A549 (cell line): Measurements from ENCODE around the gene TMEM87B. TPM values are rescaled to one million over a fixed set of nuclear protein-coding genes. Genes with fewer than 3 reads are reported as not detected.

ENCODE experiments used
- ATAC-seq, 2 experiments: fragments of 200-7000 bp in 1 of 2; fragments of >200 bp in 1 of 2; cut with Nextera tagmentation in 1 of 2; cut with Tn5 transposase in 1 of 2; 3 replicates each; pipeline versions ENCODE4 v1.8.0 to v1.9.1; 2018 to 2020; ENCODE audit warnings: mild to moderate bottlenecking in 1 of 2, moderate library complexity in 1 of 2
- CTCF ChIA-PET: fragments of 300-600 bp; sonication (Branson Sonifier 250); formaldehyde crosslinking; extraction: SDS; loops from one replicate; lab custom pipeline; 2021; ENCODE audit warnings: antibody characterized with exemption, inconsistent platforms; lab: Yijun Ruan, JAX
- POLR2A ChIA-PET: fragments of 350-600 bp; formaldehyde crosslinking; extraction: SDS; loops from one replicate; lab custom pipeline; 2021; ENCODE audit warnings: antibody characterized with exemption, inconsistent platforms; lab: Yijun Ruan, JAX
- DNase-seq, 2 experiments: peaks; one replicate each; pipeline versions ENCODE4 v3.0.0 to v3.0.0-alpha.2; 2011 to 2016; ENCODE audit warnings: low read depth in 1 of 2, low spot score in 1 of 2
- FAIRE-seq: peaks from 2 replicates; lab custom pipeline; 2011; peaks lifted over from hg19 to GRCh38; lab: Jason Lieb, UNC
- H3K27ac ChIP-seq, 2 experiments: fragments of >200 bp; sonication (Bioruptor Twin); formaldehyde crosslinking; 3 replicates each; pipeline ENCODE4 v1.5.1; 2016 to 2017
- H3K4me1 ChIP-seq: fragments of >200 bp; sonication (Bioruptor Twin); formaldehyde crosslinking; 3 replicates; pipeline ENCODE4 v1.6.1; 2016
- H3K4me2 ChIP-seq: fragments of >200 bp; sonication (Bioruptor Twin); formaldehyde crosslinking; 3 replicates; pipeline ENCODE4 v1.6.1; 2016
- H3K4me3 ChIP-seq: fragments of >200 bp; sonication (Bioruptor Twin); formaldehyde crosslinking; 3 replicates; pipeline ENCODE4 v1.5.1; 2016
- H3K9me3 ChIP-seq: fragments of >200 bp; sonication (Bioruptor Twin); formaldehyde crosslinking; 3 replicates; pipeline ENCODE4 v1.6.1; 2016
- BHLHE40 ChIP-seq: IDR thresholded peaks from 2 replicates; pipeline ENCODE4 v1.6.1; 2012; ENCODE audit warnings: low read depth, low read length, inconsistent platforms
- CEBPB ChIP-seq, 2 experiments: fragments of >200 bp in 1 of 2; sonication (Bioruptor Twin) in 1 of 2; formaldehyde crosslinking in 1 of 2; IDR thresholded peaks; 2 replicates each; pipeline ENCODE4 v1.6.1; 2012 to 2016
- CHD2 ChIP-seq: fragments of 150-350 bp; IDR thresholded peaks from 2 replicates; pipeline ENCODE4 v1.6.1; 2014; ENCODE audit warnings: low read length; ENCODE audit not compliant: partially characterized antibody
- CHD4 ChIP-seq: fragments of 200-600 bp; sonication (generic); IDR thresholded peaks from 2 replicates; pipeline ENCODE4 v1.6.1; 2016; ENCODE audit warnings: antibody characterized with exemption, mild to moderate bottlenecking, borderline replicate concordance
- CTCF ChIP-seq: fragments of >200 bp; sonication (Bioruptor Twin); formaldehyde crosslinking; IDR thresholded peaks from 3 replicates; pipeline ENCODE4 v1.5.1; 2016
- EHMT2 ChIP-seq: fragments of 200-600 bp; sonication (generic); IDR thresholded peaks from 2 replicates; pipeline ENCODE4 v1.6.1; 2016; ENCODE audit warnings: antibody characterized with exemption, low read depth, mild to moderate bottlenecking, moderate library complexity
- EP300 ChIP-seq, 2 experiments: fragments of >200 bp; sonication (Bioruptor Twin); formaldehyde crosslinking; IDR thresholded peaks; 2 replicates in 1 of 2; 3 replicates in 1 of 2; pipeline ENCODE4 v1.6.1; 2016 to 2017
- ESRRA ChIP-seq: fragments of 150-350 bp; IDR thresholded peaks from 2 replicates; pipeline ENCODE4 v1.6.1; 2014; ENCODE audit warnings: mild to moderate bottlenecking, low read length, borderline replicate concordance
- GATA3 ChIP-seq: IDR thresholded peaks from 2 replicates; pipeline ENCODE4 v1.6.1; 2012; ENCODE audit warnings: borderline replicate concordance
- HDAC2 ChIP-seq: fragments of 200-600 bp; sonication (generic); IDR thresholded peaks from 2 replicates; pipeline ENCODE4 v1.6.1; 2016
- HMGXB4 ChIP-seq: fragments of 250-450 bp; sonication (Bioruptor Pico); IDR thresholded peaks from 2 replicates; pipeline ENCODE4 v1.5.0; 2021; ENCODE audit warnings: mild to moderate bottlenecking, moderate library complexity, borderline replicate concordance
- JUNB ChIP-seq: fragments of >200 bp; sonication (Bioruptor Twin); formaldehyde crosslinking; IDR thresholded peaks from 2 replicates; pipeline ENCODE4 v1.6.1; 2016
- MAFK ChIP-seq: fragments of 450-650 bp; IDR thresholded peaks from 2 replicates; pipeline ENCODE4 v1.6.1; 2014; ENCODE audit not compliant: partially characterized antibody
- MAZ ChIP-seq: fragments of 150-350 bp; IDR thresholded peaks from 2 replicates; pipeline ENCODE4 v1.6.1; 2014; ENCODE audit warnings: antibody characterized with exemption, low read depth, low read length, borderline replicate concordance
- NPAS2 ChIP-seq: fragments of 250-450 bp; sonication (Bioruptor Pico); IDR thresholded peaks from 2 replicates; pipeline ENCODE4 v1.8.0; 2022; ENCODE audit warnings: mild to moderate bottlenecking, moderate library complexity, borderline replicate concordance
- PHF8 ChIP-seq: fragments of 200-600 bp; sonication (generic); IDR thresholded peaks from 2 replicates; pipeline ENCODE4 v1.6.1; 2016; ENCODE audit warnings: low read depth, mild to moderate bottlenecking, antibody characterized with exemption, moderate library complexity, borderline replicate concordance
- RAD21 ChIP-seq, 2 experiments: fragments of >200 bp in 1 of 2; sonication (Bioruptor Twin) in 1 of 2; formaldehyde crosslinking in 1 of 2; IDR thresholded peaks in 1 of 2; conservative IDR thresholded peaks in 1 of 2; 2 replicates in 1 of 2; 3 replicates in 1 of 2; pipeline ENCODE4 v1.6.1; 2012 to 2018; ENCODE audit warnings: inconsistent platforms in 1 of 2
- RCOR1 ChIP-seq: fragments of 150-350 bp; IDR thresholded peaks from 2 replicates; pipeline ENCODE4 v1.6.1; 2014; ENCODE audit warnings: antibody characterized with exemption, low read length, low read depth
- RNF2 ChIP-seq: fragments of 200-600 bp; sonication (generic); IDR thresholded peaks from 2 replicates; pipeline ENCODE4 v1.6.1; 2016; ENCODE audit warnings: low read depth, mild to moderate bottlenecking, antibody characterized with exemption, moderate library complexity, borderline replicate concordance
- SMC3 ChIP-seq: fragments of >200 bp; sonication (Bioruptor Twin); formaldehyde crosslinking; IDR thresholded peaks from 3 replicates; pipeline ENCODE4 v1.6.1; 2018; ENCODE audit warnings: inconsistent platforms
- SREBF2 ChIP-seq: fragments of 450-650 bp; IDR thresholded peaks from 2 replicates; pipeline ENCODE4 v1.6.1; 2014; ENCODE audit warnings: mild to moderate bottlenecking, moderate library complexity
- TFCP2L1 ChIP-seq: fragments of 250-450 bp; sonication (Bioruptor Pico); IDR thresholded peaks from 2 replicates; pipeline ENCODE4 v1.5.0; 2021; ENCODE audit warnings: mild to moderate bottlenecking
- TP53 ChIP-seq: fragments of 250-450 bp; sonication (Bioruptor Pico); IDR thresholded peaks from 2 replicates; pipeline ENCODE4 v1.5.0; 2021; ENCODE audit warnings: mild to moderate bottlenecking, moderate library complexity
- USF2 ChIP-seq: fragments of 450-650 bp; IDR thresholded peaks from 2 replicates; pipeline ENCODE4 v1.6.1; 2014; ENCODE audit warnings: antibody characterized with exemption
- ZNF302 ChIP-seq: fragments of 250-450 bp; sonication (Bioruptor Pico); IDR thresholded peaks from 2 replicates; pipeline ENCODE4 v1.9.0; 2021; ENCODE audit warnings: inconsistent platforms, mild to moderate bottlenecking, moderate library complexity
- ZSCAN20 ChIP-seq: fragments of 250-450 bp; sonication (Bioruptor Pico); IDR thresholded peaks from 2 replicates; pipeline ENCODE4 v1.8.0; 2022; ENCODE audit warnings: mild to moderate bottlenecking, moderate library complexity
- WGBS: methylation state at CpG from one replicate; pipeline ENCODE4 v1.1.6; 2017; ENCODE audit errors: missing lambda C conversion rate; 5-methylcytosine and 5-hydroxymethylcytosine counted together
- polyA plus RNA-seq, 4 experiments: library from polyadenylated mRNA; depleted of rRNA in 3 of 4; stranded (reverse); fragments of >200 nt; fragmentation: RNase III in 1 of 4; extraction: RNeasy Plus Mini Kit Qiagen cat#74134 plus additional on column Dnase treatment in 1 of 4; gene quantifications; 2 replicates in 3 of 4; 3 replicates in 1 of 4; pipeline ENCODE4 v1.2.3, GENCODE V29; 2011 to 2017
- TF ChIP-seq, protein P1 (sequence below): IDR thresholded peaks from 2 replicates; pipeline ENCODE4 v1.6.1; 2012

TMEM87B gene
- polyA plus RNA-seq, 2 of the 4 experiments (the other 2 are of a cell fraction), result 12.3 to 27.0 TPM

GRCh38 chr2:112048887-112049286 lies 6.2 kb upstream of the TMEM87B start:
- POLR2A ChIA-PET, result no interaction called here
- no peak for TF ChIP-seq CHD4
- TF ChIP-seq EHMT2, result no peak
- TF ChIP-seq HDAC2, result no peak
- TF ChIP-seq NPAS2 (CRISPR knock-in tag), result no peak
- no peak for TF ChIP-seq CHD2
- TF ChIP-seq TP53 (CRISPR knock-in tag), result no peak
- no peak for TF ChIP-seq USF2
- no peak for TF ChIP-seq SREBF2
- TF ChIP-seq JUNB, result no peak
- TF ChIP-seq RAD21 (conservative IDR thresholded peaks at IDR 0.05 in 1 of 2, IDR thresholded peaks at IDR 0.05 in 1 of 2), result peak; percentile 84 to 87
- TF ChIP-seq, protein P1, sequence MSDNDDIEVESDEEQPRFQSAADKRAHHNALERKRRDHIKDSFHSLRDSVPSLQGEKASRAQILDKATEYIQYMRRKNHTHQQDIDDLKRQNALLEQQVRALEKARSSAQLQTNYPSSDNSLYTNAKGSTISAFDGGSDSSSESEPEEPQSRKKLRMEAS, result no peak
- TF ChIP-seq SMC3, result peak; percentile 85
- TF ChIP-seq RCOR1, result no peak
- TF ChIP-seq MAZ, result no peak
- TF ChIP-seq GATA3, result no peak
- peak; percentile 92 for TF ChIP-seq CTCF
- no peak for TF ChIP-seq TFCP2L1 (CRISPR knock-in tag)
- no peak for TF ChIP-seq PHF8
- TF ChIP-seq EP300 (IDR thresholded peaks at IDR 0.05), result no peak
- TF ChIP-seq ZSCAN20 (CRISPR knock-in tag), result no peak
- no peak for TF ChIP-seq MAFK
- TF ChIP-seq, all 56 proteins: peak for 3
- WGBS, result 3% methylated on average over 3 of the region's 3 CpGs
- no peak overlapping the region for H3K27ac ChIP-seq
- CTCF ChIA-PET, result interaction anchor here (0.7 to 13.6 kb wide), 8 partner anchors 11 to 385 kb away, joined by 3 to 336 read pairs (median 4); partner anchors contain the start of gene MERTK
- ATAC-seq (peak in 1 of 2 experiments; percentile 75; a peak in 3 of 6 replicates), DNase-seq (peak; percentile 38 to 65), FAIRE-seq (no peak)
- peaks cover 23% of the 10 kb centered on the region for H3K9me3 ChIP-seq
- no peak overlapping the region for H3K4me2 ChIP-seq
- H3K4me3 ChIP-seq, result no peak overlapping the region
- H3K4me1 ChIP-seq, result peaks cover 6% of the 10 kb centered on the region; the same call in 1 of the 3 replicates

GRCh38 chr2:112050316-112050715 lies 4.8 kb upstream of the TMEM87B start:
- Histone ChIP-seq H3K27ac (no peak overlapping the region), H3K9me3 (peaks cover 15% of the 10 kb centered on the region), H3K4me3 (no peak overlapping the region), H3K4me1 (peaks cover 6% of the 10 kb centered on the region; the same call in 1 of the 3 replicates), H3K4me2 (no peak overlapping the region)
- POLR2A ChIA-PET, result no interaction called here
- 48% methylated on average over 1 of the region's 1 CpG for WGBS
- DNase-seq (no peak), FAIRE-seq (no peak), ATAC-seq (no peak)
- CTCF ChIA-PET, result interaction anchor here (0.8 to 13.6 kb wide), 5 partner anchors 9 to 167 kb away, joined by 3 to 336 read pairs (median 4); partner anchors contain the start of gene MERTK
- no peak for TF ChIP-seq EP300 (IDR thresholded peaks at IDR 0.05)
- no peak for TF ChIP-seq CEBPB (IDR thresholded peaks at IDR 0.05)
- TF ChIP-seq MAFK, result no peak
- no peak for TF ChIP-seq TP53 (CRISPR knock-in tag)
- no peak for TF ChIP-seq RNF2
- TF ChIP-seq BHLHE40, result no peak
- TF ChIP-seq ZNF302 (CRISPR knock-in tag), result no peak
- no peak for TF ChIP-seq ESRRA
- no peak for TF ChIP-seq HMGXB4 (CRISPR knock-in tag)
